ENCODE measurements around the gene C2CD4C. TPM values are rescaled to one million over a fixed set of nuclear protein-coding genes. Genes with fewer than 3 reads are reported as not detected.

Gene C2CD4C
- polyA plus RNA-seq, 1 donor from 2014 or later, result 21.4 TPM

- Histone ChIP-seq H3K79me2 (replicated peaks; ENCODE audit: insufficient read depth, low read length) (no peaks in the 10 kb centered on the region), H3K4me3 (ENCODE audit: low read length) (no peak overlapping the region), H2AFZ (ENCODE audit: low read depth, low read length) (no peak overlapping the region), H3K9ac (ENCODE audit: low read length) (no peak overlapping the region), H4K20me1 (ENCODE audit: insufficient read depth) (no peaks in the 10 kb centered on the region), H3K9me2 (ENCODE audit: insufficient read depth, low read length) (no peaks in the 10 kb centered on the region), H3K27me3 (ENCODE audit: insufficient read depth, low read depth, low read length) (no peaks in the 10 kb centered on the region), H3K36me3 (ENCODE audit: insufficient read depth, low read length) (no peaks in the 10 kb centered on the region), H3K27ac (ENCODE audit: low read length) (no peak overlapping the region), H3K4me2 (ENCODE audit: low read length) (no peak overlapping the region), H3K9me3 (ENCODE audit: low read length) (no peaks in the 10 kb centered on the region), H3F3A (ENCODE audit: insufficient read depth, low read length, poor library complexity, severe bottlenecking) (no peaks in the 10 kb centered on the region)
- no peak for TF ChIP-seq REST (IDR thresholded peaks at IDR 0.05; ENCODE audit: borderline replicate concordance)
- TF ChIP-seq TAF1 (IDR thresholded peaks at IDR 0.05; ENCODE audit: low read depth), result no peak
- no peak for TF ChIP-seq CTCF (IDR thresholded peaks at IDR 0.05; ENCODE audit: poor library complexity, severe bottlenecking)
- no peak for TF ChIP-seq RAD21 (conservative IDR thresholded peaks at IDR 0.05)
- TF ChIP-seq EZH2 (IDR thresholded peaks at IDR 0.05; ENCODE audit: borderline replicate concordance, insufficient read depth, low read length, poor library complexity, severe bottlenecking), result no peak
- TF ChIP-seq MXI1 (conservative IDR thresholded peaks at IDR 0.05; ENCODE audit: poor library complexity, severe bottlenecking), result no peak
- no peak for TF ChIP-seq POLR2AphosphoS5 (IDR thresholded peaks at IDR 0.05)
- no peak for TF ChIP-seq SMC3 (conservative IDR thresholded peaks at IDR 0.05; ENCODE audit: poor library complexity)
- no peak for TF ChIP-seq EP300 (conservative IDR thresholded peaks at IDR 0.05; ENCODE audit: poor library complexity, severe bottlenecking)
Measured at GRCh38 chr19:422213-422916, 13.4 kb upstream of the C2CD4C start.

- H4K20me1 ChIP-seq (ENCODE audit: insufficient read depth), result no peaks in the 10 kb centered on the region
- H3K27ac ChIP-seq (ENCODE audit: low read length), result no peak overlapping the region
- no peaks in the 10 kb centered on the region for H3K79me2 ChIP-seq (replicated peaks; ENCODE audit: insufficient read depth, low read length)
- H3K9me3 ChIP-seq (ENCODE audit: low read length), result no peaks in the 10 kb centered on the region
- H3K4me2 ChIP-seq (ENCODE audit: low read length), result no peak overlapping the region
- H3K9ac ChIP-seq (ENCODE audit: low read length), result no peak overlapping the region
- no peaks in the 10 kb centered on the region for H3K36me3 ChIP-seq (ENCODE audit: insufficient read depth, low read length)
- H2AFZ ChIP-seq (ENCODE audit: low read depth, low read length), result no peak overlapping the region
- no peak overlapping the region for H3K4me3 ChIP-seq (ENCODE audit: low read length)
- no peaks in the 10 kb centered on the region for H3F3A ChIP-seq (ENCODE audit: insufficient read depth, low read length, poor library complexity, severe bottlenecking)
- no peaks in the 10 kb centered on the region for H3K9me2 ChIP-seq (ENCODE audit: insufficient read depth, low read length)
- H3K27me3 ChIP-seq (ENCODE audit: insufficient read depth, low read depth, low read length), result no peaks in the 10 kb centered on the region
- TF ChIP-seq EP300 (conservative IDR thresholded peaks at IDR 0.05; ENCODE audit: poor library complexity, severe bottlenecking), result no peak
- TF ChIP-seq REST (IDR thresholded peaks at IDR 0.05; ENCODE audit: borderline replicate concordance), result no peak
- no peak for TF ChIP-seq CTCF (IDR thresholded peaks at IDR 0.05; ENCODE audit: poor library complexity, severe bottlenecking)
- no peak for TF ChIP-seq EZH2 (IDR thresholded peaks at IDR 0.05; ENCODE audit: borderline replicate concordance, insufficient read depth, low read length, poor library complexity, severe bottlenecking)
- no peak for TF ChIP-seq TAF1 (IDR thresholded peaks at IDR 0.05; ENCODE audit: low read depth)
- TF ChIP-seq POLR2AphosphoS5 (IDR thresholded peaks at IDR 0.05), result no peak
- TF ChIP-seq RAD21 (conservative IDR thresholded peaks at IDR 0.05), result no peak
- TF ChIP-seq SMC3 (conservative IDR thresholded peaks at IDR 0.05; ENCODE audit: poor library complexity), result no peak
- TF ChIP-seq MXI1 (conservative IDR thresholded peaks at IDR 0.05; ENCODE audit: poor library complexity, severe bottlenecking), result no peak
Measured at GRCh38 chr19:419721-420515, 11.0 kb upstream of the C2CD4C start.

Data from neural cell (in vitro differentiated cells).